PC-9 (cell line): ENCODE measurements around the gene STX8. TPM values are rescaled to one million over a fixed set of nuclear protein-coding genes. Genes with fewer than 3 reads are reported as not detected.

Experiments
- BruUV-seq: library from RNA; stranded (reverse); fragments of 400-500 nt; replicated peaks from 2 replicates; lab custom pipeline; 2021; lab: Mats Ljungman, UMichigan
- CTCF ChIA-PET: fragments of 300-600 bp; sonication (Branson Sonifier 250); formaldehyde crosslinking; loops from one replicate; lab custom pipeline; 2022; ENCODE audit warnings: antibody characterized with exemption; lab: Charles Lee
- POLR2A ChIA-PET: fragments of 300-600 bp; sonication (Branson Sonifier 250); formaldehyde crosslinking; loops from one replicate; lab custom pipeline; 2022; ENCODE audit warnings: antibody characterized with exemption; ENCODE audit not compliant: unreplicated experiment; lab: Charles Lee
- DNase-seq, 2 experiments: peaks; one replicate each; pipeline versions ENCODE4 v3.0.0 to v3.0.0-alpha.2; 2015 to 2022; ENCODE audit warnings: mixed read lengths in 1 of 2
- H2AFZ ChIP-seq: fragments of 200-600 bp; sonication (generic); 2 replicates; pipeline ENCODE4 v1.8.1; 2017; ENCODE audit warnings: antibody characterized with exemption
- H3F3A ChIP-seq: fragments of 200-600 bp; sonication (generic); 2 replicates; pipeline ENCODE4 v1.8.1; 2017; ENCODE audit warnings: antibody characterized with exemption, mild to moderate bottlenecking, low read depth; ENCODE audit not compliant: insufficient read depth
- H3K27ac ChIP-seq: fragments of 200-600 bp; sonication (generic); 2 replicates; pipeline ENCODE4 v1.6.1; 2016; ENCODE audit warnings: mixed run types
- H3K27me3 ChIP-seq: fragments of 200-600 bp; sonication (generic); 2 replicates; pipeline ENCODE4 v1.6.1; 2016; ENCODE audit warnings: low read depth, mixed run types; ENCODE audit not compliant: insufficient read depth
- H3K36me3 ChIP-seq: fragments of 200-600 bp; sonication (generic); 2 replicates; pipeline ENCODE4 v1.6.1; 2016; ENCODE audit warnings: low read depth, mixed run types
- H3K4me1 ChIP-seq: fragments of 200-600 bp; sonication (generic); replicated peaks from 2 replicates; pipeline ENCODE4 v1.6.1; 2016; ENCODE audit warnings: mixed run types; ENCODE audit not compliant: insufficient read depth
- H3K4me2 ChIP-seq: fragments of 200-600 bp; sonication (generic); 2 replicates; pipeline ENCODE4 v1.6.1; 2017; ENCODE audit warnings: mixed run types
- H3K4me3 ChIP-seq: fragments of 200-600 bp; sonication (generic); 2 replicates; pipeline ENCODE4 v1.6.1; 2016; ENCODE audit warnings: mixed run types
- H3K79me2 ChIP-seq: fragments of 200-600 bp; sonication (generic); 2 replicates; pipeline ENCODE4 v1.6.1; 2017; ENCODE audit warnings: low read depth, mixed run types
- H3K9me2 ChIP-seq: fragments of 200-600 bp; sonication (generic); 2 replicates; pipeline ENCODE4 v1.8.1; 2017; ENCODE audit warnings: mild to moderate bottlenecking; ENCODE audit not compliant: insufficient read depth
- H3K9me3 ChIP-seq: fragments of 200-600 bp; sonication (generic); 2 replicates; pipeline ENCODE4 v1.8.1; 2016; ENCODE audit warnings: low read depth; ENCODE audit not compliant: insufficient read depth
- H4K20me1 ChIP-seq: fragments of 200-600 bp; sonication (generic); 2 replicates; pipeline ENCODE4 v1.8.1; 2017; ENCODE audit not compliant: insufficient read depth
- EZH2 ChIP-seq: fragments of 200-600 bp; sonication (generic); IDR thresholded peaks from 2 replicates; pipeline ENCODE4 v1.8.0; 2017; ENCODE audit warnings: antibody characterized with exemption, low read depth
- intact Hi-C: fragments of 100-400 bp; cut with micrococcal nuclease; formaldehyde crosslinking; loops from one replicate; pipeline ENCODE4 v1.10.0; 2022; ENCODE audit not compliant: unreplicated experiment
- total RNA-seq: library from RNA; stranded (reverse); gene quantifications from 2 replicates; pipeline ENCODE4 v1.2.3, GENCODE V29; 2021
- TF ChIP-seq, protein P1 (sequence below): fragments of 200-600 bp; sonication (generic); conservative IDR thresholded peaks from 2 replicates; pipeline ENCODE4 v1.6.1; 2017; ENCODE audit warnings: mixed run types, antibody characterized with exemption, mild to moderate bottlenecking, moderate library complexity

Gene STX8
- total RNA-seq, 1 experiment from 2014 or later, result 60.6 TPM

DNA sequence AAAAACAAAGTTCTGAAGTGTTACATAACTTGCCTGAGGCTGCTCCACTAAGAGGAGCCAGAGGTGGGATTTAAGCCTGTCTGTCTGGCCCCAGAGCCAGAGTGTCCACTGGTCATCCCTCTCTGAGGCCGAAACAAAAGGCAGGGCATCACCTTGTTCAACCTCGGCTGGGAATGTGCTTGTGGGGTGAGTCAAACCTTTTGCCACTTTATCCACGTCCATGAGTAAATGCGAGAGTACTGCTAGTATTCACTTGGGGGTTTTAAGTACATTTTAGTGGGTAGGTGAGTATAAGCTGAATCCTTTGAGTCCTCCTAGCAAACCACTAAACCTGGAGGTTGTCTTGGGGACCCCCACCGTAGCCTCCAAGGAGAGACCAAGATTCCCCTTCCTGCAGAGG lies 103.5 kb downstream of the STX8 start:
- intact Hi-C loops, result no loop called here
- CTCF ChIA-PET, result no interaction called here
- POLR2A ChIA-PET, result no interaction called here

DNA sequence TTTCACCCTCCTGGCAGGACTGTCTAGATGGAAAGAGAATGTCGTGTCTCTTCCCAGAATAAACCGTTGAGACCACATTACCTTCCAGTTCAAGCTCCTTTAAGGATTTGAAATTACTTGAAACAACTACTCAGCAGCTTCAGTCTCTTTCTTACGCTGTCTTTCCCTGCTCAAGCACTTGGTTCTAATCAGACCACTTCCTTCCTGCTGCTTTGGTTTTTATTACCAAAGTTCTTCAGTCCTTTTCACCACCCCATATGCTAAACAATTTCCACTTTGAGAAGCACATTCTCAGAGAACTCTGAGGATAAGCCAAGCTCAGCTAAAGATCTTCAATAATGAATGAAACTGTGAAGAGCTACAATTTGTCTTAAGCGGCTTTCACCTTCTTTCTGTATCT lies 105.4 kb downstream of the STX8 start:
- ChIA-PET POLR2A (no interaction called here), CTCF (no interaction called here)
- Histone ChIP-seq H3K27me3 (no peaks in the 10 kb centered on the region), H3K4me2 (no peak overlapping the region), H3K4me1 (no peaks in the 10 kb centered on the region), H3K9me3 (no peaks in the 10 kb centered on the region), H3K27ac (no peak overlapping the region), H4K20me1 (no peaks in the 10 kb centered on the region), H2AFZ (no peak overlapping the region), H3K79me2 (no peaks in the 10 kb centered on the region), H3F3A (no peaks in the 10 kb centered on the region), H3K4me3 (no peak overlapping the region), H3K36me3 (no peaks in the 10 kb centered on the region), H3K9me2 (no peaks in the 10 kb centered on the region)
- intact Hi-C loops, result no loop called here
- TF ChIP-seq, protein P1, sequence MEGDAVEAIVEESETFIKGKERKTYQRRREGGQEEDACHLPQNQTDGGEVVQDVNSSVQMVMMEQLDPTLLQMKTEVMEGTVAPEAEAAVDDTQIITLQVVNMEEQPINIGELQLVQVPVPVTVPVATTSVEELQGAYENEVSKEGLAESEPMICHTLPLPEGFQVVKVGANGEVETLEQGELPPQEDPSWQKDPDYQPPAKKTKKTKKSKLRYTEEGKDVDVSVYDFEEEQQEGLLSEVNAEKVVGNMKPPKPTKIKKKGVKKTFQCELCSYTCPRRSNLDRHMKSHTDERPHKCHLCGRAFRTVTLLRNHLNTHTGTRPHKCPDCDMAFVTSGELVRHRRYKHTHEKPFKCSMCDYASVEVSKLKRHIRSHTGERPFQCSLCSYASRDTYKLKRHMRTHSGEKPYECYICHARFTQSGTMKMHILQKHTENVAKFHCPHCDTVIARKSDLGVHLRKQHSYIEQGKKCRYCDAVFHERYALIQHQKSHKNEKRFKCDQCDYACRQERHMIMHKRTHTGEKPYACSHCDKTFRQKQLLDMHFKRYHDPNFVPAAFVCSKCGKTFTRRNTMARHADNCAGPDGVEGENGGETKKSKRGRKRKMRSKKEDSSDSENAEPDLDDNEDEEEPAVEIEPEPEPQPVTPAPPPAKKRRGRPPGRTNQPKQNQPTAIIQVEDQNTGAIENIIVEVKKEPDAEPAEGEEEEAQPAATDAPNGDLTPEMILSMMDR, result no peak
- TF ChIP-seq EZH2, result no peak
- no TSS peak for BruUV-seq
- DNase-seq, result no peak

More for the DNA sequence above, 103.5 kb downstream of the STX8 start:
- no peak for DNase-seq
- TF ChIP-seq, protein P1, result no peak
- no peak for TF ChIP-seq EZH2
- Histone ChIP-seq H3K9me2 (no peaks in the 10 kb centered on the region), H3K36me3 (no peaks in the 10 kb centered on the region), H4K20me1 (no peaks in the 10 kb centered on the region), H3K27me3 (no peaks in the 10 kb centered on the region), H3K4me3 (no peak overlapping the region), H3K79me2 (no peaks in the 10 kb centered on the region), H3K27ac (no peak overlapping the region), H3K4me1 (no peaks in the 10 kb centered on the region), H3K4me2 (no peak overlapping the region), H2AFZ (no peak overlapping the region), H3F3A (no peaks in the 10 kb centered on the region), H3K9me3 (no peaks in the 10 kb centered on the region)
- no TSS peak for BruUV-seq

DNA sequence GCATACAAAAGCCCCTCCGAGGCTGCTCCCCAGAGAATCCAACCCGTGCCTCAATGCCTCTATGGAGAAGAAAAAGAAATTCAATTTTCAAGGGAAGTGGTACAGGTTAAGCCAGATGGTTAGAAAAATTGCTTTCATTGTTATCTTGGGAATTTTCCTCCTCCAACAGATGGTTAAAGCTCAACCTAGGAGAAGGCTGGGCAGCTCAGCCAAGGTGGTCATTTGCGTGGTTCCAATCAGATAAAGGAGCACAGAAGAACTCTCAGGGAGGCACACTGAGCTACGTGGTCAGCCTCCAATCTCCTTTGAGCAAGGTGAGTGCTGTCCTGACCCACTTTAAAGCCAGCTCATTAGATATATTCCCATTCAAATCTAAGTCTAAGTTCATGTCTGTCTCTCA lies 106.7 kb downstream of the STX8 start:
- Histone ChIP-seq H4K20me1 (no peaks in the 10 kb centered on the region), H3K9me3 (no peaks in the 10 kb centered on the region), H3K9me2 (no peaks in the 10 kb centered on the region), H3F3A (no peaks in the 10 kb centered on the region), H3K4me3 (no peak overlapping the region), H3K4me1 (no peaks in the 10 kb centered on the region), H3K27me3 (no peaks in the 10 kb centered on the region), H2AFZ (no peak overlapping the region), H3K36me3 (no peaks in the 10 kb centered on the region), H3K4me2 (no peak overlapping the region), H3K79me2 (no peaks in the 10 kb centered on the region), H3K27ac (no peak overlapping the region)
- BruUV-seq, result no TSS peak
- ChIA-PET POLR2A (no interaction called here), CTCF (no interaction called here)
- intact Hi-C loops, result no loop called here
- TF ChIP-seq, protein P1, result no peak
- no peak for TF ChIP-seq EZH2
- DNase-seq, result no peak
